Measurements from ENCODE around the gene CCDC177.

CCDC177 gene

GRCh38 chr14:69540654-69541335 is 33.9 kb downstream of the CCDC177 start:
- no peaks in the 10 kb centered on the region for H3K4me1 ChIP-seq
- H3K36me3 ChIP-seq (replicated peaks): no peaks in the 10 kb centered on the region
- in situ Hi-C loops (cut with MboI; ENCODE audit: low sequenced_read_pairs): no loop called here
- no peaks in the 10 kb centered on the region for H3K9me3 ChIP-seq
- DNase-seq (ENCODE audit: low spot score in 2 of 2): no peak
- peaks cover 21% of the 10 kb centered on the region for H3K27me3 ChIP-seq (ENCODE audit: low read depth)
- no peak overlapping the region for H3K4me3 ChIP-seq

DNA sequence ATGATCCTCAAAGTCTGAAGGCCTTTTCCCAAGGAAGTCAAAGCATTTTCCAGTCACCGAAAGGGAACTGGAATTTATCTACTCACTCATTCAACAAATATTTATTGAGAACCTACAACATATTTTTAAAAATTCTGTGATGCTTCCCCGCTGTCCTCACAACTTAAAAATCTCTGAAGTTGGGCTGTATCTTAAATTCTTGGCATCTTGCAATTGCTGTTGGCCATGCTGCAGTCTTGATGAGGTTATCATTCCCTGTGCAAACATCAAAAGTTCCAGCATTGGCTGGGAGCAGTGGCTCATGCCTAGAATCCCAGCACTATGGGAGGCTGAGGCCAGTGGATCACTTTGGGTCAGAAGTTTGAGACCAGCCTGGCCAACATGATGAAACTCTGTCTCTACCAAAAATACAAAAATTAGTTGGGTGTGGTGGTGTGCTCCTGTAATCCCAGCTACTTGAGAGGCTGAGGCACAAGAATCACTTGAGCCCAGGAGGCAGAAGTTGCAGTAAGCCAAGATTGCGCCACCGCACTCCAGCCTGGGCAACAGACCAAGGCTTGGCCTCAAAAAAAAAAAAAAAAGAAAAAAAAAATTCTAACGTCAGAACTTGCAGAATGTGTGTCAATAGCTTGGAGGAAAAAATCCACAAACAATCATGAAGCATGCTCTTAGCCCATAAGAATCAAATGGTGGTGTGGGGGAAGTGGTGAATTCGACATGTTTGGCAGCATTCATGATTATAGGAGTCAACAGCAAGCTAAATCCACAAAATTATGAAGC is 34.9 kb downstream of the CCDC177 start:
- in situ Hi-C loops (cut with MboI; ENCODE audit: low sequenced_read_pairs): no loop called here
- H3K36me3 ChIP-seq (replicated peaks): no peaks in the 10 kb centered on the region
- peaks cover 23% of the 10 kb centered on the region for H3K27me3 ChIP-seq (ENCODE audit: low read depth)
- H3K4me3 ChIP-seq: no peak overlapping the region
- H3K9me3 ChIP-seq: no peaks in the 10 kb centered on the region
- no peaks in the 10 kb centered on the region for H3K4me1 ChIP-seq
- no peak for DNase-seq (ENCODE audit: low spot score in 2 of 2)

- no peak for DNase-seq (ENCODE audit: low spot score in 2 of 2)
Observed at GRCh38 chr14:69538766-69539165, 35.9 kb downstream of the CCDC177 start.

DNA sequence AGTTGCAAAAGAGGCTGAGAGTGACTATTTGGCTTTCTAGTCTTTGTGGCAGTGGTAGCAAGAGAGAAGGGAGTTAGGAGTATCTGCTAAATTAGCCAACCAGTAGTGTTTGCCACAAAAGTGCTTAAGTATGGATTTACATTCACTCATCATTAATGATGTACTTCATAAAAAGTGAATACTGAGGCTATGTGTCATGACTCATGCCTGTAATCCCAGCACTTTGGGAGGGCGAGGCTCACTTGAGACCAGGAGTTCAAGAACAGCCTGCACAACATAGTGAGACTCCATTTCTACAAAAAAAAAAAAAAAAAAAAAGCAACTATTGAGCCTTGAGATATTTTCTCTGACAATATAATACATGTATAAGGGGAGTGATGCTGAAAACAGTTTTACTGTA is 36.8 kb downstream of the CCDC177 start:
- Histone ChIP-seq H3K9me3 (no peaks in the 10 kb centered on the region), H3K4me1 (no peaks in the 10 kb centered on the region), H3K27me3 (ENCODE audit: low read depth) (peaks cover 6% of the 10 kb centered on the region; the same call in 1 of the 2 replicates), H3K36me3 (replicated peaks) (no peaks in the 10 kb centered on the region), H3K4me3 (no peak overlapping the region)
- in situ Hi-C loops (cut with MboI; ENCODE audit: low sequenced_read_pairs): no loop called here
- no peak for DNase-seq (ENCODE audit: low spot score in 2 of 2)

More at GRCh38 chr14:69538766-69539165, 35.9 kb downstream of the CCDC177 start:
- Histone ChIP-seq H3K4me3 (no peak overlapping the region), H3K9me3 (no peaks in the 10 kb centered on the region), H3K4me1 (no peaks in the 10 kb centered on the region), H3K27me3 (ENCODE audit: low read depth) (peaks cover 14% of the 10 kb centered on the region; the same call in 1 of the 2 replicates), H3K36me3 (replicated peaks) (no peaks in the 10 kb centered on the region)
- in situ Hi-C loops (cut with MboI; ENCODE audit: low sequenced_read_pairs): no loop called here

DNA sequence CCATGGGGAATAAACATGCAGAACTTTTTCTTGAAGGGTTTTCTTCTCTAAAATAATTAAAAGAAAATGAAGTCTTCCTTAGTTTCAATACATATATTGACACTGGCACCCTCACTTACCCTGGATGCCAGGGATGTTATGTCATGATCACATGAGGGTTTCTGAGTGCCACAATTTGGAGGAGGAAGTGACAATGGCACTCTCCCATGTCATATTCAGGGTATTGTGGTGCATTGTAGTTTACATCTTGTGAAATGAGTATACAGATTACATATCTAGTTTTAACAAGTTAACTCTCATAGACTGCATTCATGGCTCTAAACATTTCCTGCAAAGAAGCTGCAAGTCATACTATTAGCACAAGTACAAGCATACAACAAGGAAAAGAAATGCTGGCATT is 37.7 kb downstream of the CCDC177 start:
- no peak for DNase-seq (ENCODE audit: low spot score in 2 of 2)
- in situ Hi-C loops (cut with MboI; ENCODE audit: low sequenced_read_pairs): no loop called here
- H3K4me1 ChIP-seq: no peaks in the 10 kb centered on the region

DNA sequence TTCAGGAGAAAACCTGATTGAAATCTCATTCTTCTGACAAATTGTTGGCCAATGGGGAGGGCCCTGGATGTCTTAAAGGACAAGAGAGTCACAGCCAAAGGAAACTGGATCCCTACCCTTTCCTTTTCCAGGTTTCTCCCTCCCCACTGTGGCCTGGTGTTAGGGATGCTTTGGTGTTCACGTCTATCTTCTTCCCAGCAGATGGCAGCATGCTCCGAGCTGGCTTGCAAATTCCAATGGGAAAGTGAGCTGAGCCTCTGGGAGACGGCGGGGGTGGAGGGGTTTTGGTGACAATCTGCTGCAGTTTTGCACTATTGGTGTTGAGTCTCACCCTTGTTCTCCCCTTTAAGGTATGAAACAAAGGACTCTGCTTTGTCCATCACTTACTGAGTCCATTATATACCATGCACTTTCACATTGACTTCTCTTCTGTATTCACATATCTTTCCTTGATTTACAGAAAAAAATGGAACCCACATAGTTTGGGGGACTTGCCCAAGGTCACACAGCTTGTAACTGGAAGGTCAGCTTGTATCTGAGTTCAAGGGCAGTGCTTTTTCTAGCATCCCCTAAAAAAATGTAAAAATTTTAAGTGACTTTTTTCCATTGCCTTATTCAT is 39.3 kb downstream of the CCDC177 start:
- Histone ChIP-seq H3K4me3 (no peak overlapping the region), H3K27me3 (ENCODE audit: low read depth) (peaks cover 9% of the 10 kb centered on the region; the same call in 1 of the 2 replicates), H3K36me3 (replicated peaks) (no peaks in the 10 kb centered on the region), H3K4me1 (no peaks in the 10 kb centered on the region), H3K9me3 (no peaks in the 10 kb centered on the region)
- peak; percentile 46 to 70 for DNase-seq (ENCODE audit: low spot score in 2 of 2)
- in situ Hi-C loops (cut with MboI; ENCODE audit: low sequenced_read_pairs): no loop called here

More for the DNA sequence above, 37.7 kb downstream of the CCDC177 start:
- Histone ChIP-seq H3K36me3 (replicated peaks) (no peaks in the 10 kb centered on the region), H3K4me3 (no peak overlapping the region), H3K27me3 (ENCODE audit: low read depth) (peaks cover 5% of the 10 kb centered on the region; the same call in 1 of the 2 replicates), H3K9me3 (no peaks in the 10 kb centered on the region)

- in situ Hi-C loops (cut with MboI; ENCODE audit: low sequenced_read_pairs): no loop called here
- no peak overlapping the region for H3K4me3 ChIP-seq
- DNase-seq (ENCODE audit: low spot score in 2 of 2): no peak
- no peaks in the 10 kb centered on the region for H3K36me3 ChIP-seq (replicated peaks)
- no peaks in the 10 kb centered on the region for H3K9me3 ChIP-seq
- no peaks in the 10 kb centered on the region for H3K4me1 ChIP-seq
- H3K27me3 ChIP-seq (ENCODE audit: low read depth): peaks cover 13% of the 10 kb centered on the region; the same call in 1 of the 2 replicates
Observed at GRCh38 chr14:69532561-69533340, 41.9 kb downstream of the CCDC177 start.

GRCh38 chr14:69531135-69531534 is 43.5 kb downstream of the CCDC177 start:
- no peak for DNase-seq (ENCODE audit: low spot score in 2 of 2)
- Histone ChIP-seq H3K4me1 (no peaks in the 10 kb centered on the region), H3K36me3 (replicated peaks) (no peaks in the 10 kb centered on the region), H3K4me3 (no peak overlapping the region), H3K9me3 (no peaks in the 10 kb centered on the region), H3K27me3 (ENCODE audit: low read depth) (peaks cover 13% of the 10 kb centered on the region; the same call in 1 of the 2 replicates)
- in situ Hi-C loops (cut with MboI; ENCODE audit: low sequenced_read_pairs): no loop called here

GRCh38 chr14:69530095-69530494 is 44.6 kb downstream of the CCDC177 start:
- DNase-seq (ENCODE audit: low spot score in 2 of 2): no peak
- in situ Hi-C loops (cut with MboI; ENCODE audit: low sequenced_read_pairs): no loop called here
- no peaks in the 10 kb centered on the region for H3K4me1 ChIP-seq
- no peaks in the 10 kb centered on the region for H3K36me3 ChIP-seq (replicated peaks)
- H3K27me3 ChIP-seq (ENCODE audit: low read depth): peaks cover 10% of the 10 kb centered on the region; the same call in 1 of the 2 replicates
- H3K4me3 ChIP-seq: no peak overlapping the region
- H3K9me3 ChIP-seq: no peaks in the 10 kb centered on the region

DNA sequence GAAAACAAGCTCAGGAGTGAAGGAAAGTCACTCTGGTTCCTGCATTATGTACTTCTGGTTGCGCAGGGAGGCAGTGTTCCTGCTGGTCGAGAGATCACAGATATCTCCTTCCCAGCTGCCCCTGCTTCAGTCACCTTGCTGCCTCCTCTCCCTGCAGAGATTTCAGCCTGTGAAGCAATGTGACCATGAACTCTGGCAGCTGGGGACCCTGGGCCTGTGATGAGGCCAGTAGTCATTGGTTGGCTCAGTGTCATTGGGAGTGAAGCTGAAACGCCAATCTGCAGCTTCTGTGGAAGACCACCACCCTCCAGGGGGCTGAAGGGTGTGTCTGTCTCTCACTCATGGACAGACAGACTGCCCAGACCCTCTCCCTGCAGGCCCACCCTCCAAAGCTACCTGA is 45.1 kb downstream of the CCDC177 start:
- no peak overlapping the region for H3K4me3 ChIP-seq
- no peaks in the 10 kb centered on the region for H3K36me3 ChIP-seq (replicated peaks)
- H3K9me3 ChIP-seq: no peaks in the 10 kb centered on the region
- H3K27me3 ChIP-seq (ENCODE audit: low read depth): peaks cover 10% of the 10 kb centered on the region; the same call in 1 of the 2 replicates
- DNase-seq (ENCODE audit: low spot score in 2 of 2): no peak
- no peaks in the 10 kb centered on the region for H3K4me1 ChIP-seq
- in situ Hi-C loops (cut with MboI; ENCODE audit: low sequenced_read_pairs): no loop called here

GRCh38 chr14:69528930-69529329 is 45.7 kb downstream of the CCDC177 start:
- Histone ChIP-seq H3K27me3 (ENCODE audit: low read depth) (peaks cover 10% of the 10 kb centered on the region; the same call in 1 of the 2 replicates), H3K9me3 (no peaks in the 10 kb centered on the region), H3K4me1 (no peaks in the 10 kb centered on the region), H3K4me3 (no peak overlapping the region), H3K36me3 (replicated peaks) (no peaks in the 10 kb centered on the region)
- no peak for DNase-seq (ENCODE audit: low spot score in 2 of 2)
- in situ Hi-C loops (cut with MboI; ENCODE audit: low sequenced_read_pairs): no loop called here

- Histone ChIP-seq H3K4me3 (no peak overlapping the region), H3K9me3 (no peaks in the 10 kb centered on the region), H3K36me3 (replicated peaks) (no peaks in the 10 kb centered on the region), H3K4me1 (no peaks in the 10 kb centered on the region), H3K27me3 (ENCODE audit: low read depth) (peaks cover 10% of the 10 kb centered on the region; the same call in 1 of the 2 replicates)
- no peak for DNase-seq (ENCODE audit: low spot score in 2 of 2)
- in situ Hi-C loops (cut with MboI; ENCODE audit: low sequenced_read_pairs): no loop called here
Observed at GRCh38 chr14:69528143-69528542, 46.5 kb downstream of the CCDC177 start.

GRCh38 chr14:69527635-69528034 is 47.0 kb downstream of the CCDC177 start:
- Histone ChIP-seq H3K4me3 (no peak overlapping the region), H3K4me1 (no peaks in the 10 kb centered on the region), H3K27me3 (ENCODE audit: low read depth) (peaks cover 10% of the 10 kb centered on the region; the same call in 1 of the 2 replicates), H3K9me3 (no peaks in the 10 kb centered on the region), H3K36me3 (replicated peaks) (no peaks in the 10 kb centered on the region)
- no peak for DNase-seq (ENCODE audit: low spot score in 2 of 2)
- in situ Hi-C loops (cut with MboI; ENCODE audit: low sequenced_read_pairs): no loop called here

Measured in HAP-1 (cell line).